IMR-90 (cell line): Measurements from ENCODE around the gene TPM3. TPM values are rescaled to one million over a fixed set of nuclear protein-coding genes. Genes with fewer than 3 reads are reported as not detected.

Source experiments
- ATAC-seq: fragments of 200-7000 bp; cut with Tn5 transposase; 2 replicates; pipeline ENCODE4 v1.9.1; 2020; ENCODE audit warnings: low read depth, mild to moderate bottlenecking, moderate library complexity
- BruUV-seq: library from RNA; stranded (reverse); fragments of 400-500 nt; replicated peaks from 2 replicates; lab custom pipeline; 2021; lab: Mats Ljungman, UMichigan
- CTCF ChIA-PET: fragments of 300-600 bp; formaldehyde crosslinking; extraction: SDS; loops from one replicate; lab custom pipeline; 2021; ENCODE audit warnings: antibody characterized with exemption; lab: Yijun Ruan, JAX
- POLR2A ChIA-PET: fragments of 300-600 bp; sonication (Branson Sonifier 250); formaldehyde crosslinking; loops from one replicate; lab custom pipeline; 2022; ENCODE audit warnings: antibody characterized with exemption; ENCODE audit not compliant: unreplicated experiment; lab: Charles Lee
- DNase-seq: peaks from one replicate; pipeline ENCODE4 v3.0.0; 2013
- H2AFZ ChIP-seq: replicated peaks from 2 replicates; pipeline ENCODE3; 2013; ENCODE audit warnings: low read length, mild to moderate bottlenecking; ENCODE audit not compliant: poor library complexity
- H2AK5ac ChIP-seq: 2 replicates; pipeline ENCODE4 v1.6.1; 2013; ENCODE audit warnings: low read depth, low read length, inconsistent platforms
- H2AK9ac ChIP-seq: replicated peaks from 2 replicates; pipeline ENCODE3; 2013; ENCODE audit warnings: mild to moderate bottlenecking, low read depth, low read length, moderate library complexity; ENCODE audit not compliant: poor library complexity
- H2BK120ac ChIP-seq: 2 replicates; pipeline ENCODE4 v1.6.1; 2013; ENCODE audit warnings: low read depth, low read length, inconsistent platforms
- H2BK15ac ChIP-seq: 3 replicates; pipeline ENCODE4 v1.6.1; 2013; ENCODE audit warnings: low read depth, low read length, inconsistent platforms
- H2BK20ac ChIP-seq: 2 replicates; pipeline ENCODE4 v1.6.1; 2013; ENCODE audit warnings: low read depth, mild to moderate bottlenecking, inconsistent platforms, low read length, moderate library complexity
- H2BK5ac ChIP-seq: 2 replicates; pipeline ENCODE4 v1.6.1; 2013; ENCODE audit warnings: mild to moderate bottlenecking, low read depth, low read length, inconsistent platforms; ENCODE audit not compliant: poor library complexity, severe bottlenecking
- H3K14ac ChIP-seq: replicated peaks from 2 replicates; pipeline ENCODE4 v1.6.1; 2013; ENCODE audit warnings: low read depth, low read length, inconsistent platforms
- H3K18ac ChIP-seq: 2 replicates; pipeline ENCODE4 v1.6.1; 2013; ENCODE audit warnings: low read depth, low read length, control low read depth
- H3K23ac ChIP-seq: 2 replicates; pipeline ENCODE4 v1.6.1; 2013; ENCODE audit warnings: low read depth, low read length, inconsistent platforms
- H3K27ac ChIP-seq: 2 replicates; pipeline ENCODE4 v1.5.1; 2013; ENCODE audit warnings: mild to moderate bottlenecking, control low read depth, low read length; ENCODE audit not compliant: insufficient read depth
- H3K27me3 ChIP-seq: 2 replicates; pipeline ENCODE4 v1.6.1; 2013; ENCODE audit warnings: low read length; ENCODE audit not compliant: control insufficient read depth, insufficient read depth
- H3K36me3 ChIP-seq: 2 replicates; pipeline ENCODE4 v1.6.1; 2013; ENCODE audit warnings: low read length, mixed read lengths; ENCODE audit not compliant: control insufficient read depth, insufficient read depth
- H3K4ac ChIP-seq: 2 replicates; pipeline ENCODE4 v1.6.1; 2013; ENCODE audit warnings: low read depth, low read length, inconsistent platforms
- H3K4me1 ChIP-seq: 2 replicates; pipeline ENCODE4 v1.6.1; 2013; ENCODE audit warnings: low read length, mixed read lengths; ENCODE audit not compliant: control insufficient read depth, insufficient read depth
- H3K4me2 ChIP-seq: 2 replicates; pipeline ENCODE4 v1.6.1; 2013; ENCODE audit warnings: low read depth, mild to moderate bottlenecking, control low read depth, low read length, moderate library complexity
- H3K4me3 ChIP-seq: 2 replicates; pipeline ENCODE4 v1.5.1; 2013; ENCODE audit warnings: low read depth, mild to moderate bottlenecking, control low read depth, low read length, moderate library complexity; ENCODE audit not compliant: insufficient read depth
- H3K56ac ChIP-seq: 2 replicates; pipeline ENCODE4 v1.6.1; 2013; ENCODE audit warnings: low read length, inconsistent platforms; ENCODE audit not compliant: insufficient read depth; ENCODE audit errors: extremely low read depth
- H3K79me1 ChIP-seq, 2 experiments: 2 replicates each; pipeline ENCODE4 v1.6.1; 2013; ENCODE audit warnings: low read length in 2 of 2, inconsistent platforms in 1 of 2, low read depth in 1 of 2
- H3K9ac ChIP-seq: 2 replicates; pipeline ENCODE4 v1.6.1; 2013; ENCODE audit warnings: low read depth, low read length, control low read depth
- H3K9me1 ChIP-seq: 2 replicates; pipeline ENCODE4 v1.6.1; 2013; ENCODE audit warnings: low read length, inconsistent platforms; ENCODE audit not compliant: insufficient read depth
- H3K9me3 ChIP-seq: 2 replicates; pipeline ENCODE4 v1.6.1; 2013; ENCODE audit warnings: low read length; ENCODE audit not compliant: control insufficient read depth, insufficient read depth
- H4K20me1 ChIP-seq: 2 replicates; pipeline ENCODE4 v1.6.1; 2013; ENCODE audit warnings: low read length, inconsistent platforms; ENCODE audit not compliant: insufficient read depth
- H4K5ac ChIP-seq: 2 replicates; pipeline ENCODE4 v1.6.1; 2013; ENCODE audit warnings: mild to moderate bottlenecking, low read depth, low read length, control low read depth
- H4K8ac ChIP-seq, 2 experiments: 2 replicates each; pipeline ENCODE4 v1.6.1; 2013; ENCODE audit warnings: low read depth in 2 of 2, low read length in 2 of 2, control low read depth in 1 of 2, inconsistent platforms in 1 of 2
- H4K91ac ChIP-seq: 2 replicates; pipeline ENCODE4 v1.6.1; 2013; ENCODE audit warnings: low read depth, low read length, inconsistent platforms; ENCODE audit not compliant: insufficient read depth
- BHLHE40 ChIP-seq: fragments of 150-350 bp; IDR thresholded peaks from 2 replicates; pipeline ENCODE4 v1.6.1; 2016; ENCODE audit warnings: mild to moderate bottlenecking, low read depth, low read length
- CEBPB ChIP-seq: IDR thresholded peaks from 2 replicates; pipeline ENCODE4 v1.6.1; 2012; ENCODE audit warnings: low read depth, low read length, improper control_type of control experiment
- CHD1 ChIP-seq: IDR thresholded peaks from 2 replicates; pipeline ENCODE4 v1.6.1; 2012; ENCODE audit warnings: low read depth, low read length, improper control_type of control experiment
- ELK1 ChIP-seq: fragments of 150-350 bp; IDR thresholded peaks from 2 replicates; pipeline ENCODE4 v1.6.1; 2016; ENCODE audit warnings: low read depth, mild to moderate bottlenecking, low read length, moderate library complexity, borderline replicate concordance
- FOS ChIP-seq: fragments of 150-350 bp; IDR thresholded peaks from 2 replicates; pipeline ENCODE4 v1.6.1; 2016; ENCODE audit warnings: low read depth, low read length
- MAFK ChIP-seq: IDR thresholded peaks from 2 replicates; pipeline ENCODE4 v1.6.1; 2012; ENCODE audit warnings: low read depth, low read length, improper control_type of control experiment
- MAZ ChIP-seq: IDR thresholded peaks from 2 replicates; pipeline ENCODE4 v1.6.1; 2012; ENCODE audit warnings: low read depth, mild to moderate bottlenecking, low read length, improper control_type of control experiment, moderate library complexity, borderline replicate concordance
- MXI1 ChIP-seq: IDR thresholded peaks from 2 replicates; pipeline ENCODE4 v1.6.1; 2012; ENCODE audit warnings: low read depth, mild to moderate bottlenecking, low read length, moderate library complexity, borderline replicate concordance
- NFE2L2 ChIP-seq: fragments of 150-350 bp; IDR thresholded peaks from 2 replicates; pipeline ENCODE4 v1.6.1; 2016; ENCODE audit warnings: low read depth, mild to moderate bottlenecking, low read length
- POLR2A ChIP-seq: IDR thresholded peaks from 2 replicates; pipeline ENCODE4 v1.6.1; 2012; ENCODE audit warnings: mild to moderate bottlenecking, low read depth, low read length
- RAD21 ChIP-seq: IDR thresholded peaks from 2 replicates; pipeline ENCODE4 v1.6.1; 2012; ENCODE audit warnings: low read length, improper control_type of control experiment
- RCOR1 ChIP-seq: IDR thresholded peaks from 2 replicates; pipeline ENCODE4 v1.6.1; 2012; ENCODE audit warnings: mild to moderate bottlenecking, low read length, improper control_type of control experiment; ENCODE audit not compliant: insufficient replicate concordance
- RFX5 ChIP-seq: IDR thresholded peaks from 2 replicates; pipeline ENCODE4 v1.8.0; 2012; ENCODE audit warnings: low read depth, mild to moderate bottlenecking, low read length, moderate library complexity
- SMC3 ChIP-seq: fragments of 150-350 bp; IDR thresholded peaks from 2 replicates; pipeline ENCODE4 v1.6.1; 2016; ENCODE audit warnings: low read depth, mild to moderate bottlenecking, antibody characterized with exemption, low read length, moderate library complexity
- USF2 ChIP-seq: fragments of 150-350 bp; IDR thresholded peaks from 2 replicates; pipeline ENCODE4 v1.6.1; 2017; ENCODE audit warnings: mild to moderate bottlenecking, antibody characterized with exemption, low read length, low read depth
- WGBS, 2 experiments: methylation state at CpG; one replicate each; pipeline versions ENCODE4 v1.1.5 to v1.1.7; 2013; ENCODE audit warnings: missing lambda C conversion rate in 2 of 2; ENCODE audit not compliant: insufficient read length in 1 of 2; ENCODE audit errors: extremely low coverage in 2 of 2; 5-methylcytosine and 5-hydroxymethylcytosine counted together
- dilution Hi-C: fragments of 300-500 bp; cut with HindIII; formaldehyde crosslinking; loops from one replicate; pipeline ENCODE4 v1.14.3; 2018; ENCODE audit warnings: low sequenced_read_pairs; ENCODE audit not compliant: unreplicated experiment
- in situ Hi-C: fragments of 300-500 bp; cut with MboI; formaldehyde crosslinking; loops from 3 replicates; pipeline ENCODE4 v1.14.3; 2019; ENCODE audit warnings: low sequenced_read_pairs, inconsistent platforms, mixed read lengths
- intact Hi-C: fragments of 100-400 bp; cut with micrococcal nuclease; formaldehyde crosslinking; loops from 2 replicates; pipeline ENCODE4 v1.10.0; 2022
- polyA plus RNA-seq, 3 experiments: library from polyadenylated mRNA; depleted of rRNA; stranded (reverse); fragments of >200 nt; gene quantifications; 2 replicates each; pipeline ENCODE4 v1.2.3, GENCODE V29; 2012; ENCODE audit warnings: low replicate concordance in 1 of 3
- total RNA-seq: library from RNA; depleted of rRNA; stranded (reverse); fragments of >200 nt; gene quantifications from 2 replicates; pipeline ENCODE4 v1.2.3, GENCODE V29; 2012
- TF ChIP-seq, protein P1 (sequence below): conservative IDR thresholded peaks from 2 replicates; pipeline ENCODE4 v1.5.1; 2012; ENCODE audit warnings: mild to moderate bottlenecking, low read depth, low read length, improper control_type of control experiment

The TPM3 gene
- total and polyA plus RNA-seq, 2 of the 4 experiments (the other 2 are of a cell fraction), result 438 to 530 TPM

DNA sequence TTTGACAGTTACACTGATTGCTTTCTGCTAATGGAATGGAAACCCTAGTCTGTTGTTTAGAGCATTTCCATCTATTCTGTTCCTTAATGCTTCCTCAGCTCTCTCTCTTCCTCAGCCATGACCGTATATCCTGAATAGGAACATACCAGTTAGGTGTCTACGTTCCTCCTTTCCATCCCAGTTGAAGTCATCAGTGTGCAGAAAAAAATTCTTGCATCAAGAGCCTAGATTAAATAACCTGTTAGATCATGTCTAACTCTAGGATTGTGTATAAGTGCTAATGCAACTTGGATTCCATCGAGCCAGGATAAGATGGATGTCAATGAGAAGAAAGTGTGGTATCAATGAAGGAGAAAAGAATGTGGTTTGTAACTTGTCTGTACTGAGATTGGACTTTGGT, 47.6 kb upstream of the TPM3 start:
- Histone ChIP-seq H4K20me1 (peaks cover 26% of the 10 kb centered on the region; the same call in 1 of the 2 replicates), H3K9me3 (no peaks in the 10 kb centered on the region)
- CTCF ChIA-PET, result interaction anchor here (0.7 kb wide), 1 partner anchor 24 kb away, joined by 7 read pairs; no protein-coding TSS in a partner anchor

More for the DNA sequence above, 47.6 kb upstream of the TPM3 start:
- no TSS peak for BruUV-seq
- in situ Hi-C loops, result no loop called here
- Histone ChIP-seq H2BK5ac (no peak overlapping the region), H2BK120ac (no peak overlapping the region), H3K56ac (no peak overlapping the region), H2BK15ac (no peak overlapping the region), H3K27me3 (no peaks in the 10 kb centered on the region), H2BK20ac (no peak overlapping the region), H3K9ac (no peak overlapping the region), H2AK9ac (no peak overlapping the region), H3K14ac (no peak overlapping the region), H4K5ac (no peak overlapping the region), H3K4ac (no peak overlapping the region), H3K79me1 (peaks cover 19 to 48% of the 10 kb centered on the region in 2 experiments; a peak in 3 of 4 replicates), H3K36me3 (peaks cover 58% of the 10 kb centered on the region), H4K8ac (no peak overlapping the region), H2AK5ac (no peak overlapping the region), H4K91ac (no peak overlapping the region), H3K23ac (no peak overlapping the region), H3K4me1 (no peaks in the 10 kb centered on the region), H3K18ac (no peak overlapping the region), H2AFZ (no peak overlapping the region), H3K27ac (no peak overlapping the region), H3K4me2 (no peak overlapping the region), H3K9me1 (no peaks in the 10 kb centered on the region; the same call in 1 of the 2 replicates), H3K4me3 (no peak overlapping the region)
- TF ChIP-seq RCOR1, result no peak
- TF ChIP-seq MXI1, result no peak
- no peak for TF ChIP-seq POLR2A
- no peak for TF ChIP-seq NFE2L2
- TF ChIP-seq MAFK, result no peak
- TF ChIP-seq ELK1, result no peak
- TF ChIP-seq RFX5, result no peak
- no peak for TF ChIP-seq RAD21
- no peak for TF ChIP-seq USF2
- TF ChIP-seq BHLHE40, result no peak
- TF ChIP-seq CEBPB, result no peak
- TF ChIP-seq SMC3, result no peak
- TF ChIP-seq, protein P1, sequence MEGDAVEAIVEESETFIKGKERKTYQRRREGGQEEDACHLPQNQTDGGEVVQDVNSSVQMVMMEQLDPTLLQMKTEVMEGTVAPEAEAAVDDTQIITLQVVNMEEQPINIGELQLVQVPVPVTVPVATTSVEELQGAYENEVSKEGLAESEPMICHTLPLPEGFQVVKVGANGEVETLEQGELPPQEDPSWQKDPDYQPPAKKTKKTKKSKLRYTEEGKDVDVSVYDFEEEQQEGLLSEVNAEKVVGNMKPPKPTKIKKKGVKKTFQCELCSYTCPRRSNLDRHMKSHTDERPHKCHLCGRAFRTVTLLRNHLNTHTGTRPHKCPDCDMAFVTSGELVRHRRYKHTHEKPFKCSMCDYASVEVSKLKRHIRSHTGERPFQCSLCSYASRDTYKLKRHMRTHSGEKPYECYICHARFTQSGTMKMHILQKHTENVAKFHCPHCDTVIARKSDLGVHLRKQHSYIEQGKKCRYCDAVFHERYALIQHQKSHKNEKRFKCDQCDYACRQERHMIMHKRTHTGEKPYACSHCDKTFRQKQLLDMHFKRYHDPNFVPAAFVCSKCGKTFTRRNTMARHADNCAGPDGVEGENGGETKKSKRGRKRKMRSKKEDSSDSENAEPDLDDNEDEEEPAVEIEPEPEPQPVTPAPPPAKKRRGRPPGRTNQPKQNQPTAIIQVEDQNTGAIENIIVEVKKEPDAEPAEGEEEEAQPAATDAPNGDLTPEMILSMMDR, result no peak
- no peak for TF ChIP-seq CHD1
- no peak for TF ChIP-seq FOS
- no peak for TF ChIP-seq MAZ
- DNase-seq (no peak), ATAC-seq (no peak)
- POLR2A ChIA-PET, result no interaction called here
- 100% methylated on average over 1 of the region's 3 CpGs; no CpG with 5 or more reads in 1 of the 2 experiments for WGBS, 2 experiments
- dilution Hi-C loops, result no loop called here
- intact Hi-C loops, result no loop called here
